ENCODE measurements around the gene PRKN.

PRKN gene

GRCh38 chr6:162615016-162615705, 112.4 kb downstream of the PRKN start:
- no peak for TF ChIP-seq ZFX (IDR thresholded peaks at IDR 0.05; ENCODE audit: borderline replicate concordance)
- TF ChIP-seq CTCF (IDR thresholded peaks at IDR 0.05): no peak
- no peak overlapping the region for H3K27ac ChIP-seq

- no peak for TF ChIP-seq CTCF (IDR thresholded peaks at IDR 0.05)
- TF ChIP-seq ZFX (IDR thresholded peaks at IDR 0.05; ENCODE audit: borderline replicate concordance): no peak
- H3K27ac ChIP-seq: no peak overlapping the region
These were observed 114.3 kb downstream of the PRKN start for GRCh38 chr6:162613310-162613709.

GRCh38 chr6:162612613-162613012, 115.0 kb downstream of the PRKN start:
- no peak overlapping the region for H3K27ac ChIP-seq
- no peak for TF ChIP-seq ZFX (IDR thresholded peaks at IDR 0.05; ENCODE audit: borderline replicate concordance)
- no peak for TF ChIP-seq CTCF (IDR thresholded peaks at IDR 0.05)

GRCh38 chr6:162610351-162610750, 117.2 kb downstream of the PRKN start:
- TF ChIP-seq ZFX (IDR thresholded peaks at IDR 0.05; ENCODE audit: borderline replicate concordance) (no peak), CTCF (IDR thresholded peaks at IDR 0.05) (no peak)
- no peak overlapping the region for H3K27ac ChIP-seq

GRCh38 chr6:162605881-162606280, 121.7 kb downstream of the PRKN start:
- H3K27ac ChIP-seq: no peak overlapping the region
- TF ChIP-seq CTCF (IDR thresholded peaks at IDR 0.05) (no peak), ZFX (IDR thresholded peaks at IDR 0.05; ENCODE audit: borderline replicate concordance) (no peak)

GRCh38 chr6:162603231-162604015, 124.1 kb downstream of the PRKN start:
- no peak for TF ChIP-seq ZFX (IDR thresholded peaks at IDR 0.05; ENCODE audit: borderline replicate concordance)
- TF ChIP-seq CTCF (IDR thresholded peaks at IDR 0.05): no peak
- no peak overlapping the region for H3K27ac ChIP-seq

- TF ChIP-seq CTCF (IDR thresholded peaks at IDR 0.05) (no peak), ZFX (IDR thresholded peaks at IDR 0.05; ENCODE audit: borderline replicate concordance) (no peak)
- no peak overlapping the region for H3K27ac ChIP-seq
These were observed 124.8 kb downstream of the PRKN start for GRCh38 chr6:162602759-162603158.

Measured in 22Rv1 (cell line).